PFSK-1 (cell line): ENCODE results near the gene AURKA.

Experiments
- FOXP2 ChIP-seq: optimal IDR thresholded peaks from 2 replicates; pipeline ENCODE3; 2011; ENCODE audit warnings: borderline replicate concordance, control low read depth, inconsistent platforms; ENCODE audit not compliant: insufficient read depth; ENCODE audit errors: extremely low read length, extremely low read depth
- POLR2AphosphoS5 ChIP-seq: IDR thresholded peaks from 2 replicates; pipeline ENCODE4 v1.6.1; 2012; ENCODE audit warnings: low read depth, mild to moderate bottlenecking, control low read depth, low read length, moderate library complexity
- REST ChIP-seq, 2 experiments: IDR thresholded peaks; 2 replicates each; pipeline versions ENCODE4 v1.6.1 to v1.8.0; 2011 to 2012; ENCODE audit warnings: low read depth in 2 of 2, low read length in 2 of 2, control low read depth in 1 of 2, inconsistent platforms in 1 of 2, mild to moderate bottlenecking in 1 of 2, moderate library complexity in 1 of 2; ENCODE audit not compliant: insufficient read depth in 1 of 2
- SIN3A ChIP-seq: IDR thresholded peaks from 2 replicates; pipeline ENCODE4 v1.6.1; 2012; ENCODE audit warnings: mild to moderate bottlenecking, low read length, moderate library complexity, borderline replicate concordance; ENCODE audit not compliant: insufficient read depth
- TAF1 ChIP-seq: IDR thresholded peaks from 2 replicates; pipeline ENCODE4 v1.6.1; 2012; ENCODE audit warnings: low read length, control low read depth, borderline replicate concordance; ENCODE audit not compliant: insufficient read depth

GRCh38 chr20:56362833-56363413 is 29.1 kb downstream of the AURKA start:
- TF ChIP-seq POLR2AphosphoS5 = no peak
- TF ChIP-seq REST (IDR thresholded peaks at IDR 0.05; ENCODE audit: insufficient read depth in 1 of 2, low read depth in 2 of 2, low read length in 2 of 2) = no peak
- TF ChIP-seq TAF1 = no peak
- TF ChIP-seq SIN3A = no peak
- no peak for TF ChIP-seq FOXP2
